OCI-LY7 (cell line): ENCODE data around the gene PIK3CB. TPM values are rescaled to one million over a fixed set of nuclear protein-coding genes. Genes with fewer than 3 reads are reported as not detected.
A peak's percentile ranks its signal among the peaks of the same experiment; 100 is the strongest.

Experiments used
- BruUV-seq: library from RNA; stranded (reverse); fragments of 400-500 nt; replicated peaks from 2 replicates; lab custom pipeline; 2021; lab: Mats Ljungman, UMichigan
- CTCF ChIA-PET: fragments of 300-600 bp; sonication (Branson Sonifier 250); formaldehyde crosslinking; loops from one replicate; lab custom pipeline; 2022; ENCODE audit warnings: antibody characterized with exemption; ENCODE audit not compliant: unreplicated experiment; lab: Charles Lee
- POLR2A ChIA-PET: fragments of 300-600 bp; sonication (Branson Sonifier 250); formaldehyde crosslinking; loops from one replicate; lab custom pipeline; 2022; ENCODE audit warnings: antibody characterized with exemption; lab: Charles Lee
- DNase-seq: peaks from one replicate; pipeline ENCODE4 v3.0.0-alpha.2; 2015; ENCODE audit warnings: low spot score
- H2AFZ ChIP-seq: fragments of 200-600 bp; sonication (generic), shearing (Covaris generic); 2 replicates; pipeline ENCODE4 v1.6.1; 2014; ENCODE audit warnings: mild to moderate bottlenecking, antibody characterized with exemption, low read length, moderate library complexity
- H3K27ac ChIP-seq: fragments of 200-600 bp; sonication (generic); 2 replicates; pipeline ENCODE4 v1.5.1; 2014; ENCODE audit warnings: mixed run types, low read depth, mild to moderate bottlenecking, moderate library complexity, low read length, inconsistent platforms; ENCODE audit not compliant: poor library complexity, severe bottlenecking
- H3K36me3 ChIP-seq: fragments of 200-600 bp; sonication (generic); 2 replicates; pipeline ENCODE4 v1.6.1; 2014; ENCODE audit warnings: mild to moderate bottlenecking, antibody characterized with exemption, low read length, moderate library complexity, mixed read lengths; ENCODE audit not compliant: insufficient read depth
- H3K4me1 ChIP-seq: fragments of 200-600 bp; sonication (generic); 2 replicates; pipeline ENCODE4 v1.5.1; 2014; ENCODE audit warnings: mild to moderate bottlenecking, low read length; ENCODE audit not compliant: insufficient read depth, poor library complexity, severe bottlenecking
- H3K4me2 ChIP-seq: fragments of 200-600 bp; sonication (generic); 2 replicates; pipeline ENCODE4 v1.6.1; 2014; ENCODE audit warnings: mild to moderate bottlenecking, low read length
- H3K4me3 ChIP-seq: fragments of 200-600 bp; sonication (generic); 2 replicates; pipeline ENCODE4 v1.5.1; 2014; ENCODE audit warnings: mild to moderate bottlenecking, low read depth, low read length; ENCODE audit not compliant: poor library complexity, severe bottlenecking
- H3K79me2 ChIP-seq: fragments of 200-600 bp; sonication (generic); 2 replicates; pipeline ENCODE4 v1.6.1; 2016; ENCODE audit warnings: low read depth, mild to moderate bottlenecking, low read length, moderate library complexity, mixed read lengths; ENCODE audit not compliant: insufficient read depth
- H3K9me2 ChIP-seq: fragments of 200-600 bp; sonication (generic); 2 replicates; pipeline ENCODE4 v1.6.1; 2016; ENCODE audit warnings: mild to moderate bottlenecking, low read length, mixed read lengths; ENCODE audit not compliant: insufficient read depth
- H3K9me3 ChIP-seq: fragments of 200-600 bp; sonication (generic); 2 replicates; pipeline ENCODE4 v1.6.1; 2014; ENCODE audit warnings: mild to moderate bottlenecking, mixed run types, low read length, mixed read lengths
- H4K20me1 ChIP-seq: fragments of 200-600 bp; sonication (generic); 2 replicates; pipeline ENCODE4 v1.6.1; 2014; ENCODE audit warnings: mild to moderate bottlenecking, antibody characterized with exemption, low read length, moderate library complexity, mixed read lengths; ENCODE audit not compliant: insufficient read depth
- CTCF ChIP-seq: fragments of 200-600 bp; sonication (generic); conservative IDR thresholded peaks from 2 replicates; pipeline ENCODE4 v1.5.1; 2014; ENCODE audit warnings: mild to moderate bottlenecking, antibody characterized with exemption, low read length, moderate library complexity, mixed read lengths
- EZH2phosphoT487 ChIP-seq: fragments of 200-600 bp; sonication (generic); IDR thresholded peaks from 2 replicates; pipeline ENCODE4 v1.6.1; 2018; ENCODE audit warnings: low read depth, borderline replicate concordance, mild to moderate bottlenecking, mixed run types, antibody characterized with exemption, low read length, moderate library complexity, mixed read lengths
- intact Hi-C: fragments of 100-400 bp; cut with micrococcal nuclease; formaldehyde crosslinking; loops from one replicate; pipeline ENCODE4 v1.10.0; 2022; ENCODE audit not compliant: unreplicated experiment
- total RNA-seq, 2 experiments: library from RNA; depleted of rRNA in 1 of 2; stranded (reverse); fragments of >200 nt in 1 of 2; shearing (Covaris generic) in 1 of 2; gene quantifications; 2 replicates each; pipeline ENCODE4 v1.2.3, GENCODE V29; 2014 to 2022

The PIK3CB gene
- total RNA-seq, 2 experiments from 2014 or later, result 8.2 to 23.6 TPM

GRCh38 chr3:138875754-138876664, 41.3 kb upstream of the PIK3CB start:
- DNase-seq, result no peak
- Histone ChIP-seq H3K4me3 (no peak overlapping the region), H4K20me1 (no peaks in the 10 kb centered on the region), H3K79me2 (no peaks in the 10 kb centered on the region), H3K4me2 (no peak overlapping the region), H3K27ac (no peak overlapping the region), H3K4me1 (no peaks in the 10 kb centered on the region), H3K9me3 (no peaks in the 10 kb centered on the region), H2AFZ (0 out of 2 replicates have a peak overlapping the region, but pooled peaks have one; percentile 69), H3K9me2 (no peaks in the 10 kb centered on the region), H3K36me3 (no peaks in the 10 kb centered on the region)
- intact Hi-C loops, result no loop called here
- CTCF ChIA-PET, result no interaction called here
- TF ChIP-seq EZH2phosphoT487, result no peak
- no peak for TF ChIP-seq CTCF
- no TSS peak for BruUV-seq
- POLR2A ChIA-PET, result interaction anchor here (0.6 to 1.1 kb wide), 2 partner anchors 14 to 100 kb away, joined by 3 to 6 read pairs; no protein-coding TSS in a partner anchor

- H2AFZ ChIP-seq, result 0 out of 2 replicates have a peak overlapping the region, but pooled peaks have one; percentile 69
Measured at GRCh38 chr3:138875096-138875753, 40.5 kb upstream of the PIK3CB start.

More at GRCh38 chr3:138875096-138875753, 40.5 kb upstream of the PIK3CB start:
- no peaks in the 10 kb centered on the region for H4K20me1 ChIP-seq
- H3K4me1 ChIP-seq, result no peaks in the 10 kb centered on the region
- BruUV-seq, result no TSS peak
- no peak for DNase-seq
- no peaks in the 10 kb centered on the region for H3K9me2 ChIP-seq
- no peaks in the 10 kb centered on the region for H3K79me2 ChIP-seq
- ChIA-PET CTCF (no interaction called here), POLR2A (interaction anchor here (0.6 kb wide), 1 partner anchor 759 kb away, joined by 5 read pairs; no protein-coding TSS in a partner anchor)
- no peaks in the 10 kb centered on the region for H3K9me3 ChIP-seq
- H3K4me2 ChIP-seq, result no peak overlapping the region
- no peak overlapping the region for H3K4me3 ChIP-seq
- no peaks in the 10 kb centered on the region for H3K36me3 ChIP-seq
- TF ChIP-seq CTCF, result no peak
- no peak for TF ChIP-seq EZH2phosphoT487
- H3K27ac ChIP-seq, result no peak overlapping the region
- intact Hi-C loops, result no loop called here
